ENCODE measurements around the gene AGTR2.

GRCh38 chrX:116142976-116143375 is 27.6 kb upstream of the AGTR2 start:
- no peak for TF ChIP-seq CTCF (IDR thresholded peaks at IDR 0.05)
- TF ChIP-seq, protein P1, sequence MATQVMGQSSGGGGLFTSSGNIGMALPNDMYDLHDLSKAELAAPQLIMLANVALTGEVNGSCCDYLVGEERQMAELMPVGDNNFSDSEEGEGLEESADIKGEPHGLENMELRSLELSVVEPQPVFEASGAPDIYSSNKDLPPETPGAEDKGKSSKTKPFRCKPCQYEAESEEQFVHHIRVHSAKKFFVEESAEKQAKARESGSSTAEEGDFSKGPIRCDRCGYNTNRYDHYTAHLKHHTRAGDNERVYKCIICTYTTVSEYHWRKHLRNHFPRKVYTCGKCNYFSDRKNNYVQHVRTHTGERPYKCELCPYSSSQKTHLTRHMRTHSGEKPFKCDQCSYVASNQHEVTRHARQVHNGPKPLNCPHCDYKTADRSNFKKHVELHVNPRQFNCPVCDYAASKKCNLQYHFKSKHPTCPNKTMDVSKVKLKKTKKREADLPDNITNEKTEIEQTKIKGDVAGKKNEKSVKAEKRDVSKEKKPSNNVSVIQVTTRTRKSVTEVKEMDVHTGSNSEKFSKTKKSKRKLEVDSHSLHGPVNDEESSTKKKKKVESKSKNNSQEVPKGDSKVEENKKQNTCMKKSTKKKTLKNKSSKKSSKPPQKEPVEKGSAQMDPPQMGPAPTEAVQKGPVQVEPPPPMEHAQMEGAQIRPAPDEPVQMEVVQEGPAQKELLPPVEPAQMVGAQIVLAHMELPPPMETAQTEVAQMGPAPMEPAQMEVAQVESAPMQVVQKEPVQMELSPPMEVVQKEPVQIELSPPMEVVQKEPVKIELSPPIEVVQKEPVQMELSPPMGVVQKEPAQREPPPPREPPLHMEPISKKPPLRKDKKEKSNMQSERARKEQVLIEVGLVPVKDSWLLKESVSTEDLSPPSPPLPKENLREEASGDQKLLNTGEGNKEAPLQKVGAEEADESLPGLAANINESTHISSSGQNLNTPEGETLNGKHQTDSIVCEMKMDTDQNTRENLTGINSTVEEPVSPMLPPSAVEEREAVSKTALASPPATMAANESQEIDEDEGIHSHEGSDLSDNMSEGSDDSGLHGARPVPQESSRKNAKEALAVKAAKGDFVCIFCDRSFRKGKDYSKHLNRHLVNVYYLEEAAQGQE (IDR thresholded peaks at IDR 0.05; ENCODE audit: insufficient read depth in 1 of 2, low read depth in 2 of 2, low read length in 1 of 2) = no peak
